ENCODE data around the gene MOB2. TPM values are rescaled to one million over a fixed set of nuclear protein-coding genes. Genes with fewer than 3 reads are reported as not detected.
A peak's percentile ranks its signal among the peaks of the same experiment; 100 is the strongest.

The MOB2 gene
- total RNA-seq, 2 experiments from 2014 or later, result 49.5 to 52.9 TPM

- Mint-ChIP-seq H3K9me3 (no peaks in the 10 kb centered on the region), H3K27ac (no peak overlapping the region), H3K4me1 (no peaks in the 10 kb centered on the region), H3K4me3 (no peak overlapping the region), H3K36me3 (ENCODE audit: low read depth) (no peaks in the 10 kb centered on the region), H3K27me3 (no peaks in the 10 kb centered on the region)
- ChIA-PET CTCF (interaction anchor here (1.3 kb wide), 1 partner anchor 9 kb away, joined by 3 read pairs; no protein-coding TSS in a partner anchor), POLR2A (no interaction called here)
- DNase-seq, result no peak
Observed at GRCh38 chr11:1523779-1524178, 37.2 kb upstream of the MOB2 start.

DNA sequence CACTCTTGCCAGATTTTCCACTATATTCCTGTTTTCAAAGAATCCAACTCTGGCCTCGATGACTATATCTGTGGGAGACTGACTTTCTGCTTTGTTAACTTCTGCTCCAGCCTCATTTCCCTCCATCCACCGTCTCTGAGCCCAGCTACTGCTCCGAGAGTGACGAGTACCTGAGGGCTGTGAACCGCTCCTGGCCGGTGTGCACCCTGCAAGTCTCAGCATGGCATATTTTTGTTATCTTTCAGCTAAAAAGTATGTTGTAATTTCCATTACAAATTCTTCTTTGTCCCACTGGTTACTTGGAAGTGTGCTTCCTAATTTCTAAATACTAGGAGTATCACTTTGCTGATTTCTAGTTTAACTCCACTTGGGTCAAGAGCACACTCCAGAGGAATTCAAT lies 36.5 kb upstream of the MOB2 start:
- H3K27ac Mint-ChIP-seq, result no peak overlapping the region
- no peaks in the 10 kb centered on the region for H3K9me3 Mint-ChIP-seq
- no peaks in the 10 kb centered on the region for H3K36me3 Mint-ChIP-seq (ENCODE audit: low read depth)
- ChIA-PET POLR2A (no interaction called here), CTCF (no interaction called here)
- DNase-seq, result no peak
- H3K4me1 Mint-ChIP-seq, result no peaks in the 10 kb centered on the region
- H3K27me3 Mint-ChIP-seq, result no peaks in the 10 kb centered on the region
- H3K4me3 Mint-ChIP-seq, result no peak overlapping the region

DNA sequence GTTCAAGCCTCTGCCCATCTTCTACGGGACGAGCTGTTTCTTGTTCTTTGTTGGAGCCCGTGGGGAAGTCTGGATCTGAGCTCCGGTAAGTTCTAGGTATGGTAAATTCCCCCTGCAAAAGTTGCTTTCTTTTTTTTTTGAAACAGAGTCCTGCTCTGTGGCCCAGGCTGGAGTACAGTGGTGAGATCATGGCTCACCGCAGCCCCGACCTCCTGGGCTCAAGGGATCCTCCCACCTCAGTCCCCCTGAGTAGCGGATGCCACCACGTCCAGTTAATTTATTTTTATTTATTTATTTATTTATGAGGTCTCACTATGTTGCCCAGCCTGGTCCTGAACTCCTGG lies 35.5 kb upstream of the MOB2 start:
- Mint-ChIP-seq H3K9me3 (no peaks in the 10 kb centered on the region), H3K27ac (no peak overlapping the region), H3K27me3 (no peaks in the 10 kb centered on the region), H3K4me3 (no peak overlapping the region), H3K4me1 (peaks cover 4% of the 10 kb centered on the region), H3K36me3 (ENCODE audit: low read depth) (no peaks in the 10 kb centered on the region)
- no peak for DNase-seq
- POLR2A ChIA-PET, result no interaction called here
- CTCF ChIA-PET, result no interaction called here

DNA sequence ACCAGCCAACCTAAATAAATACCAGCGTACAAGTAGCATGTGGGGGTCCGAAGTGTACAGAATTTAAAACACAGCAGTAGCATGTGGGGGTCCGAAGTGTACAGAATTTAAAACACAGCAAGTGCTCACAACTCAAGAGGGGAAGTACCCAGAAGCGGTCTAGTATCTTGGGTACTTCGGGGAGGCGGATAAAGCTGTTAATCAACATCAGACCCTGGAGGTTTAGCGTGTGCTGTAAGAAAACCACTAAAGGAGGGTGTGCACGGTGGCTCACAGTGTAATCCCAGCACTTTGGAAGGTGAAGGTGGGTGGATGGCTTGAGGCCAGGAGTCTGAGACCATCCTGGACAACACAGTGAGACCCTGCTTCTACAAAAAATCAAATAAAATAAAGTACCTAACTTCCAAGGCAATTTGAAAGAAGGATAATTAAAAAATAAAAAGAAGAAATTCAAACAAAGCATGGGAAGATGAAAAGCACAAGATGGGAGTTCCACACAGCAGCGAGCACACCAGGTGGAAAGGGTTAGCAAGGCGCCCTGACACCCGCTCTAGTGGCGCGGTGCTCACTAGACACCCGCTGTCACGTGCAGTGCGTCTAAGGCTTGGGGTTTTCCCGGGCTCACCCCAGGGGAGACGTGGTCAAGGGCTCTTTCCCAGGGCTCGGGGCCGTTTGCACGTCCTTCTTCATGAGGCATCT lies 35.0 kb upstream of the MOB2 start:
- DNase-seq, result no peak
- Mint-ChIP-seq H3K4me3 (no peak overlapping the region), H3K4me1 (peaks cover 6% of the 10 kb centered on the region), H3K9me3 (no peaks in the 10 kb centered on the region), H3K27ac (no peak overlapping the region), H3K27me3 (no peaks in the 10 kb centered on the region), H3K36me3 (ENCODE audit: low read depth) (no peaks in the 10 kb centered on the region)
- CTCF ChIA-PET, result no interaction called here
- POLR2A ChIA-PET, result no interaction called here

DNA sequence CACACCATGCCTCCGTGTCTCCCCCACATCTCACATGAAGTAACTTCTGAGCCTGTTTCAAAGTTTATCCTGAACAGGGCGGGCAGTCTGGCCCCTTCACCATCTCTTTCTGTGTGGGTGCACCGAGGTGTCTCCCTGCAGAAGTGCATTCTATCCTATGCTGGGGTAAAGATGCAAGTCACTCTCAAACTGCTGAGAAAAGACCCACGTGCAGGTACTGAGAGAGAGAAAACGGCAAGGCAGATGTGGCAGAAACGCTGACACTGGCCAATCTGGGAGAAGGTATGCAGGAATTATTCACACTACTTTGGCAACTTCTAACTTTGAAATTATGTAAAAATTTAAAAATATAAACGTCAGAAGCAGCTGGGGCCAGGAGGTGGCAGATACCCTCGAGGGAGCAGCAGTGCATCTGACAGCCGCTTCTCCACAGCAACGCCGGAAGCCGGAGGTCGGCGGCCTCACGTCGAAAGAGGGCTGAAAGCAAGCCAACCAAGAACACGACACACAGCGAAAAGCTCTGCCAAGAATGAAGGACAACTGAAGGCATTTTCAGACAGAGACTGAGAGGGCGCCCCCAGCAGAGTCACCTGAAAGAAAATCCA lies 34.2 kb upstream of the MOB2 start:
- no peak for DNase-seq
- H3K4me3 Mint-ChIP-seq, result no peak overlapping the region
- no peaks in the 10 kb centered on the region for H3K36me3 Mint-ChIP-seq (ENCODE audit: low read depth)
- H3K27ac Mint-ChIP-seq, result no peak overlapping the region
- H3K4me1 Mint-ChIP-seq, result peaks cover 9% of the 10 kb centered on the region
- ChIA-PET POLR2A (no interaction called here), CTCF (no interaction called here)
- no peaks in the 10 kb centered on the region for H3K27me3 Mint-ChIP-seq
- H3K9me3 Mint-ChIP-seq, result no peaks in the 10 kb centered on the region

DNA sequence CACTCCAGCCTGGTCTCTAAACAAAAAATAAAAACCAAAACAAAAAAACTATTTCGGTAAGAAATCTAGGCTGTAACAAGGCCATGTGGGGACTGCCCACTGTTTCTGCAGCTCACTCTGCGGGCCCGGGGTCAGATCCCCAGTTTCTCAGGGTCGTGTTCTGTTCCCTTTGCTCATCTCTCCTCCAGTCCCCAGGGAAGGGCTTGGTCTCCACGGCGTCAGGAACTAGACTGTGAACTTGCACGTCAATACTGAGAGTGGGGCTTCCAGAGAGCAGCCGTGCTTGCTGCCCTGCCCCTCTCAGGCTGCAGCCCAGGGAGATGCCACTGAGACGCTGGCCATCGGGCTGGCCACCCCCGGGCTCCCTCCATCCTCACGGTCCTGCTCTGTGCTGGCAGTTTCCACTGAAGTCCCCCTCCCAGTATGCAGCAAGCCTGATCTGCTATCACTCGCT lies 33.7 kb upstream of the MOB2 start:
- ChIA-PET CTCF (no interaction called here), POLR2A (no interaction called here)
- Mint-ChIP-seq H3K9me3 (no peaks in the 10 kb centered on the region), H3K27ac (no peak overlapping the region), H3K4me3 (no peak overlapping the region), H3K27me3 (no peaks in the 10 kb centered on the region), H3K4me1 (peaks cover 11% of the 10 kb centered on the region), H3K36me3 (ENCODE audit: low read depth) (no peaks in the 10 kb centered on the region)
- DNase-seq, result no peak

GRCh38 chr11:1519028-1520010 lies 32.7 kb upstream of the MOB2 start:
- Mint-ChIP-seq H3K36me3 (ENCODE audit: low read depth) (peaks cover 3% of the 10 kb centered on the region), H3K4me3 (no peak overlapping the region), H3K4me1 (peaks cover 11% of the 10 kb centered on the region), H3K9me3 (no peaks in the 10 kb centered on the region), H3K27me3 (no peaks in the 10 kb centered on the region), H3K27ac (no peak overlapping the region)
- POLR2A ChIA-PET, result interaction anchor here (0.6 kb wide), 1 partner anchor 15 kb away, joined by 3 read pairs; no protein-coding TSS in a partner anchor
- CTCF ChIA-PET, result no interaction called here
- no peak for DNase-seq

DNA sequence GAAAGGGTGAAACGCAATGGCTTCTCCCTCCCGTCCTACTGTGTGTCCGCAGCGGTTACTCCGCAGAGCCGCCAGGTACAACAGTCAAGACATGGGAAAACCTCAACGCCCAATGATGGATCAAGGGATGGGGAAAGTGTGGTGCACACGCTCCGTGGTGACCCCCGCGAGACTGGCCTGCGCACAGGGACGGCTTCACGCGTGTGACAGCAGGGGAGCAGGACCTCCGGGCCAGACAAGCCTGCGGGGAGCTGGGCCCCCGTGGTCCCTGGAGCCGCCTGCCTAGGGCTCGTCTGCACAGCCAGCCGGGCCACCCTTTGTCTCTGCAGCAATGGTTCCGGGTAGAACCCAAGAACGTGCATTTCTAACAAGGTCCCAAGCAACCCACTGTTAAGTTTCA lies 31.7 kb upstream of the MOB2 start:
- no peak overlapping the region for H3K4me3 Mint-ChIP-seq
- DNase-seq, result no peak
- no peaks in the 10 kb centered on the region for H3K9me3 Mint-ChIP-seq
- H3K27ac Mint-ChIP-seq, result no peak overlapping the region
- peaks cover 4% of the 10 kb centered on the region for H3K36me3 Mint-ChIP-seq (ENCODE audit: low read depth)
- ChIA-PET POLR2A (no interaction called here), CTCF (interaction anchor here (1.3 kb wide), 1 partner anchor 57 kb away, joined by 3 read pairs; no protein-coding TSS in a partner anchor)
- no peaks in the 10 kb centered on the region for H3K27me3 Mint-ChIP-seq
- peaks cover 15% of the 10 kb centered on the region for H3K4me1 Mint-ChIP-seq

DNA sequence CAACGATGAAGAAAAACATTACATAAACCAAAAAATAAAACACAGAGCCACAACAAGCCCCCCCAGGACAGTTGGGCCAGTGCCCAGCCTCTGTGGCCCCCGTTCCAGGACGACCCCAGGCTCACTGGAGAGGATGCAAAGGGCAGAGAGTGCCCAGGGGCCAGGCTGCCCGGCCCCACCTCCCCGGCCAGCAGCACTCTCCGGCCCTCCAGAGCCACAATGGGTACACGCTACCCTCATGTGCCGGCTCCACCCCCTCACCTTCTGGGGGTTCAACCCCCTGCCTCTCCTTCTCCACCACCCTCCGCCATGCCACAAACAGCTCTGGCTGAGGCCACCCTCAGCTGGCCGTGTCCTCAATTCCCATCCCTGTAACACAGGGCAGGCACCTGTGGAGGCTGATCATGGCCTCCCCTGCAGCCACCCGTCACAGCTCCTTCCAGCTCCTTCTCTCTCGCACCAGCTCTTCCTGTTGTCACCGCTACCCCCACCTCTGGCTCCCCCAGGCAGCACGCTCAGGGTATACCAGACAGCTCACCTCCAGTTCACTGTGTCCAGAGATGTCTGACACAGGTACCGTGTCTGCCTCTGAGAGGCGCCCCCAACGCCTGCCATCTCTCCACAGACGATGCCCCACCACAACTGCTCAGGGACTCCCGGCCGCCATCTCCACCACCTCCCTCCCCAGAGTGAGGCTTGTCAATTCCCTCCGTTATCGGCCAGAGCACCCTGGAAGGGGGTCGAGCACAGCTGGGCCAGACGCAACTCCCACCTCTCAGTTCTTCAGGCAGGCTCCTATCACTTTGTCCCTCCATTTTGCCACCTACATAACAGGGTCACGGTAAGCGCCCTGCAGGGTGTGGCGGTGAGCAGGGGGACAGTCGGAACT lies 30.8 kb upstream of the MOB2 start:
- no peaks in the 10 kb centered on the region for H3K27me3 Mint-ChIP-seq
- no peak for DNase-seq
- H3K36me3 Mint-ChIP-seq (ENCODE audit: low read depth), result peaks cover 4% of the 10 kb centered on the region
- H3K4me1 Mint-ChIP-seq, result peaks cover 16% of the 10 kb centered on the region
- POLR2A ChIA-PET, result no interaction called here
- H3K27ac Mint-ChIP-seq, result no peak overlapping the region
- CTCF ChIA-PET, result interaction anchor here (1.3 kb wide), 1 partner anchor 58 kb away, joined by 3 read pairs; no protein-coding TSS in a partner anchor
- H3K4me3 Mint-ChIP-seq, result no peak overlapping the region
- H3K9me3 Mint-ChIP-seq, result no peaks in the 10 kb centered on the region

DNA sequence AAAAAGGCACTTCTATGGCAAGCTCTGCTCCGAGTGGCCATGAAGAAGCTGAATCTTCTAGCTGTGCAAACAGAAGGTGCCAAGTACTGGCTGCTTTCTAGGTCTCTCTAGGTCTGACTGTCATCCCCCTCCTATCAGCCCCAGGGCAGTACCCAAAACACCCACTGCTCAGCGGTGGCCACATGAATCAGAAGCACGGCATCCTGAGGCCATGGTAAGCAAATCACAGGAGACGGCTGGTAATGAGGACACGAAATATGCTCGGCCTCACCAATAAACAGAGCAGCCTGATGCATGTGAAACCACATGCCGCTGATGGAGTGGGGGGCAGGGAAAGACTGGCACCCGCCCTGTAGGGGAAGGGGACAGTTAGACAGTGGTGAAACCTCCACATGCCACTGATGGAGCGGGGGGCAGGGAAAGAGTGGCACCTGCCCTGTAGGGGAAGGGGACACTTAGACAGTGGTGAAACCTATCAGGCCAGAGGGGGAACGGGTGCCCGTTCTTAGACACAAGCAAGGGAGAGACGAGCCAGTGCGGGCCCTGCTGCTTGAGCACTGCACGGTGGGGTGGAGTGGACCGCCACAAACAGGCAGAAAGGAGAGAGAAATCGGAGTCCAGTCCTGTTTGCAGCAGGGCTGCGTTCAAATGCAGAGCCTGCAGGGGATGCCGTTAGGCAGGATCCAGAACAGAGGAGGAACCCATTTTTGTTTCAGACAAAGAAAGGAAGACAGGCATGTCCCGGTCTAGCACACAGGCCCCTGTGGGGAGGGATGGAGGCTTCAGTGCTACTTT lies 29.9 kb upstream of the MOB2 start:
- no peak for DNase-seq
- ChIA-PET POLR2A (no interaction called here), CTCF (interaction anchor here (1.3 kb wide), 1 partner anchor 59 kb away, joined by 3 read pairs; no protein-coding TSS in a partner anchor)
- no peaks in the 10 kb centered on the region for H3K9me3 Mint-ChIP-seq
- H3K36me3 Mint-ChIP-seq (ENCODE audit: low read depth), result peaks cover 4% of the 10 kb centered on the region
- peaks cover 20% of the 10 kb centered on the region for H3K4me1 Mint-ChIP-seq
- no peaks in the 10 kb centered on the region for H3K27me3 Mint-ChIP-seq
- no peak overlapping the region for H3K27ac Mint-ChIP-seq
- H3K4me3 Mint-ChIP-seq, result no peak overlapping the region

DNA sequence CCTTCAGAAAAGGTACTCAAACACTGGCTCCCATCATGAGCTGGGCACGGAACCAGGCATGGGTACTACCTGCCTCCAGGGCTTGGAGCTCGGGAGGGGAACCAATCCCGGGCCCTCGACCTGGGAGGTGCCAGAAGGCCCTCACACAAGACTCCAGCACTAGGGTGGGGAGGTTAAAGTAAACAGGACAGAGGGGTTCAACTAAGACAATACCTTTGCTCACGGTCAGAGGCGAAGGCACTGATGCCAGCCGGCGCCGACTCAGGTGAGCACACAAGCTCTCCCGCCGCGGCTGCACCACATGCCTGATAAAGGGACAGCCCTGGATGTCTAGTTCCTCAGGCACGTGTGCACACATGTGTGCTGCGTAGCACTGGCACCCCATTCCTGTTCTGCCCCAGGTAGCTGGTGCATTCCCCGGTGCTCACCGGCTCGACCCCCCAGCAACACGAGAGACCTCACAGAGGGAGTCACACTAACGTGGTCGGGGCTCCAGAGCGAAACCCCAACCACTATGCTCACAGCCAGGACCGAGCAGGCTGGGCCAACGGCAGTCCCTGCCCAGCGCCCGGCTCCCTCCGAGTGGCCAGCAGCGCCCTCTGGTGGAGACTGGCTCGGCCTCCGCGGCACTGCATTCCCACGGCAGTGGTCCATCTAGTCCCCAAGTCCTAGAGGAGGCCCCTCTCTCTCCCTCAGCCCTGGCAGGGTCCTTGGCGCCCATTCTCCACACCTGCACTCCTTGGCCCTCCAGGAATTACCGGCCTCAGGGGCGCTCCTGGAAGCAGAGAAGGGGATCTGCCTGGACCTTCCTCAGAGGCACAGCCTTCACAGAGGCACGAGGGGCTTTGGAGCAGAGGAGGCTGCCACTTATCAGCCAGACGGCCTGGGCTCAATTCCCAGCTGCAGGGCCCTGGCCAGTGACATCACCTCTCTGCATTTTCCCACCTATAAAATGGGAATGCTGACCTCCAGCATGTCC lies 28.8 kb upstream of the MOB2 start:
- peaks cover 20% of the 10 kb centered on the region for H3K4me1 Mint-ChIP-seq
- no peak overlapping the region for H3K4me3 Mint-ChIP-seq
- H3K9me3 Mint-ChIP-seq, result no peaks in the 10 kb centered on the region
- POLR2A ChIA-PET, result no interaction called here
- no peaks in the 10 kb centered on the region for H3K27me3 Mint-ChIP-seq
- no peak overlapping the region for H3K27ac Mint-ChIP-seq
- peaks cover 4% of the 10 kb centered on the region for H3K36me3 Mint-ChIP-seq (ENCODE audit: low read depth)
- peak; percentile 63 for DNase-seq
- CTCF ChIA-PET, result interaction anchor here (1.7 kb wide), 1 partner anchor 9 kb away, joined by 3 read pairs; no protein-coding TSS in a partner anchor
